DOHH2 (cell line): ENCODE results near the gene PKP3.

Experiments
- H3F3A ChIP-seq: fragments of 200-600 bp; sonication (generic), shearing (Covaris generic); 2 replicates; pipeline ENCODE4 v1.6.0; 2016; ENCODE audit warnings: antibody characterized with exemption, mild to moderate bottlenecking; ENCODE audit not compliant: control insufficient read depth, insufficient read depth
- H3K27ac ChIP-seq: fragments of 200-600 bp; sonication (generic); 2 replicates; pipeline ENCODE4 v1.5.1; 2014; ENCODE audit warnings: low read depth, mild to moderate bottlenecking, low read length, moderate library complexity
- H3K27me3 ChIP-seq: fragments of 200-600 bp; sonication (generic); 2 replicates; pipeline ENCODE4 v1.6.1; 2014; ENCODE audit warnings: mild to moderate bottlenecking, low read length, mixed read lengths; ENCODE audit not compliant: control insufficient read depth
- H3K36me3 ChIP-seq: fragments of 200-600 bp; sonication (generic); 2 replicates; pipeline ENCODE4 v1.6.1; 2014; ENCODE audit warnings: mild to moderate bottlenecking, low read length, moderate library complexity, mixed read lengths; ENCODE audit not compliant: control insufficient read depth
- H3K4me1 ChIP-seq: fragments of 200-600 bp; sonication (generic); 2 replicates; pipeline ENCODE4 v1.6.1; 2014; ENCODE audit warnings: mild to moderate bottlenecking, low read length, mixed read lengths; ENCODE audit not compliant: control insufficient read depth
- H3K4me2 ChIP-seq: fragments of 200-600 bp; sonication (generic); 2 replicates; pipeline ENCODE4 v1.6.0; 2014; ENCODE audit warnings: mild to moderate bottlenecking, low read length, moderate library complexity
- H3K4me3 ChIP-seq: fragments of 200-600 bp; sonication (generic); 2 replicates; pipeline ENCODE4 v1.5.1; 2014; ENCODE audit warnings: mild to moderate bottlenecking, low read length, mixed read lengths
- H3K79me2 ChIP-seq: fragments of 200-600 bp; sonication (generic); 2 replicates; pipeline ENCODE4 v1.6.1; 2014; ENCODE audit warnings: mild to moderate bottlenecking, low read length, mixed read lengths; ENCODE audit not compliant: control insufficient read depth
- H3K9me2 ChIP-seq: fragments of 200-600 bp; sonication (generic); replicated peaks from 2 replicates; pipeline ENCODE4 v1.6.1; 2014; ENCODE audit warnings: mild to moderate bottlenecking, low read length, mixed read lengths; ENCODE audit not compliant: control insufficient read depth
- H3K9me3 ChIP-seq: fragments of 200-600 bp; sonication (generic); 2 replicates; pipeline ENCODE4 v1.6.1; 2014; ENCODE audit warnings: antibody characterized with exemption, low read length, mixed read lengths; ENCODE audit not compliant: control insufficient read depth, insufficient read depth
- H4K20me1 ChIP-seq: fragments of 200-600 bp; sonication (generic); 2 replicates; pipeline ENCODE4 v1.6.0; 2014; ENCODE audit warnings: low read depth, mild to moderate bottlenecking, antibody characterized with exemption, low read length, moderate library complexity; ENCODE audit not compliant: control insufficient read depth, insufficient read depth
- EZH2phosphoT487 ChIP-seq: fragments of 200-600 bp; sonication (generic); IDR thresholded peaks from 2 replicates; pipeline ENCODE4 v1.6.1; 2017; ENCODE audit warnings: borderline replicate concordance, mild to moderate bottlenecking, antibody characterized with exemption, low read length, moderate library complexity, mixed read lengths
- TF ChIP-seq, protein P1 (sequence below): fragments of 200-600 bp; sonication (generic); IDR thresholded peaks from one replicate; pipeline ENCODE4 v1.5.1; 2014; ENCODE audit warnings: antibody characterized with exemption, mild to moderate bottlenecking, low read depth, low read length; ENCODE audit not compliant: poor library complexity, severe bottlenecking

PKP3 gene

DNA sequence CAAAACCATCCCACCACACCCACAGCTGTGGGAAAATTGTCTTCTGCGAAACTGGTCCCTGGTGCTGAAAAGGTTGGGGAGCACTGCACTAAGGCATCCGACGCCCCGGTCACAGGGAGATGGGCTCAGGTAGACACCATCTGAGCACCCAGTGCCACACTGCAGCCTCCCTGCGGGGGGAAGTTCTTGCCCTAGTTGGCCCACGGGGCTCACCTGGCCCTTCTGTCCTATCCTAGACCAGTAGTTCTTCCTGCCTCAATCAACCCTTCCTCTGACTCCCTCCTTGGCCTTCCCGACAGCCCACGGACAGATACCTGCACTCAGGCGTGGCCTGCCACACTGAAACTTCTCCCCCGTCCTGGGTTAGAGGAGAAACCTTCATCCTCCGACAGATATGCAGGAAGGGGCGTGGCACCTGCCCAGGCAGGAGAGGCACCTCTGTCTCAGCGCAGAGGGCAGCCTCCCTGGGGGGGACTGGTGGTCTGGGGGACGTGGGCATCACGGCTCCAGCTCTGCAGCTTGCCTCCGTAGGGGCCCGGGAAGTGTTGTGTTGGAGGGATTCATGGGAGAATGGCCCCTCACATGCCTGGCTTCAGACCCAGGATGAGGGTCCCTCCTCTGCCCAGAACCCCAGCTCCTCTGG is 43.3 kb downstream of the PKP3 start:
- TF ChIP-seq EZH2phosphoT487 = no peak
- TF ChIP-seq, protein P1, sequence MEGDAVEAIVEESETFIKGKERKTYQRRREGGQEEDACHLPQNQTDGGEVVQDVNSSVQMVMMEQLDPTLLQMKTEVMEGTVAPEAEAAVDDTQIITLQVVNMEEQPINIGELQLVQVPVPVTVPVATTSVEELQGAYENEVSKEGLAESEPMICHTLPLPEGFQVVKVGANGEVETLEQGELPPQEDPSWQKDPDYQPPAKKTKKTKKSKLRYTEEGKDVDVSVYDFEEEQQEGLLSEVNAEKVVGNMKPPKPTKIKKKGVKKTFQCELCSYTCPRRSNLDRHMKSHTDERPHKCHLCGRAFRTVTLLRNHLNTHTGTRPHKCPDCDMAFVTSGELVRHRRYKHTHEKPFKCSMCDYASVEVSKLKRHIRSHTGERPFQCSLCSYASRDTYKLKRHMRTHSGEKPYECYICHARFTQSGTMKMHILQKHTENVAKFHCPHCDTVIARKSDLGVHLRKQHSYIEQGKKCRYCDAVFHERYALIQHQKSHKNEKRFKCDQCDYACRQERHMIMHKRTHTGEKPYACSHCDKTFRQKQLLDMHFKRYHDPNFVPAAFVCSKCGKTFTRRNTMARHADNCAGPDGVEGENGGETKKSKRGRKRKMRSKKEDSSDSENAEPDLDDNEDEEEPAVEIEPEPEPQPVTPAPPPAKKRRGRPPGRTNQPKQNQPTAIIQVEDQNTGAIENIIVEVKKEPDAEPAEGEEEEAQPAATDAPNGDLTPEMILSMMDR = no peak
- H3K4me2 ChIP-seq = no peak overlapping the region
- H3K4me1 ChIP-seq = peaks cover 11% of the 10 kb centered on the region
- H3K4me3 ChIP-seq = no peak overlapping the region
- H3K36me3 ChIP-seq = no peaks in the 10 kb centered on the region
- H3F3A ChIP-seq = no peaks in the 10 kb centered on the region
- no peaks in the 10 kb centered on the region for H3K27me3 ChIP-seq
- no peak overlapping the region for H3K27ac ChIP-seq
- no peaks in the 10 kb centered on the region for H4K20me1 ChIP-seq
- no peaks in the 10 kb centered on the region for H3K9me3 ChIP-seq
- no peaks in the 10 kb centered on the region for H3K9me2 ChIP-seq
- no peaks in the 10 kb centered on the region for H3K79me2 ChIP-seq

DNA sequence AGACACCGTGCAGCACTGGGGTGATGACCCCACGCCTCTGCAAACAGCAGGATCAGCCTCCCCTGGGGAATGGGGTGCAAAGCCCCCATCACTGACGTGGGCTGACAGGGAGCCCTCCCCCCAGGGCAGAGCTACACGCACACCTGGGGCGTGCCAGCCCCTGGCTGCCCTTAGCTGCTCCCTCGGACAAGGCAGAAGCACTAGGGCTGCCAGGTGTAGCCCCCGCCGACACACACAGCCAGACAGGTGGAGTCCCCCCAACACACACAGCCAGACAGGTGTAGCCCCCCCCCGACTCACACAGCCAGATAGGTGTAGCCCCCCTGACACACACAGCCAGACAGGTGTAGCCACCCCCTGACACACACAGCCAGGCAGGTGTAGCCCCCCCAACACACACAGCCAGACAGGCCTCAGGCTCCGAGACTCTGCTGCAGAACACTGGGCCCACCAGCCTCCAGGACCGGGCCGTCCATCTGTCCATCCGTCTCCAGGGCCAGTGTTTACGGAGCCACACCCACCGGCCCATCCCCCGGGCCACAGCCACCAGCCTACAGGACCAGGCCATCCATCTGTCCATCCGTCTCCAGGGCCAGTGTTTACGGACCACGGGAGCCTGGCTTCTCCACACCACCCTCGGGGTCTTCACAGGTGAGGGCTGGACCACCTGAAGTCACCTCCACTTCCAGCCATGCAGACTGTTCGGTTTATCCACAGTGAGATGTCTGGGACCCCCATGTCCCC is 44.3 kb downstream of the PKP3 start:
- no peak overlapping the region for H3K4me2 ChIP-seq
- no peak overlapping the region for H3K4me3 ChIP-seq
- no peaks in the 10 kb centered on the region for H3K9me2 ChIP-seq
- no peaks in the 10 kb centered on the region for H4K20me1 ChIP-seq
- H3K27me3 ChIP-seq = no peaks in the 10 kb centered on the region
- H3F3A ChIP-seq = no peaks in the 10 kb centered on the region
- H3K27ac ChIP-seq = no peak overlapping the region
- H3K36me3 ChIP-seq = no peaks in the 10 kb centered on the region
- TF ChIP-seq EZH2phosphoT487 = no peak
- TF ChIP-seq, protein P1 = no peak
- no peaks in the 10 kb centered on the region for H3K79me2 ChIP-seq
- H3K9me3 ChIP-seq = no peaks in the 10 kb centered on the region
- H3K4me1 ChIP-seq = peaks cover 11% of the 10 kb centered on the region

GRCh38 chr11:439315-440064 is 45.5 kb downstream of the PKP3 start:
- Histone ChIP-seq H3K4me1 (peaks cover 11% of the 10 kb centered on the region), H3K27ac (no peak overlapping the region), H3K9me3 (no peaks in the 10 kb centered on the region), H3K79me2 (no peaks in the 10 kb centered on the region), H3K36me3 (no peaks in the 10 kb centered on the region), H3K4me2 (no peak overlapping the region), H3F3A (no peaks in the 10 kb centered on the region), H3K27me3 (no peaks in the 10 kb centered on the region), H4K20me1 (no peaks in the 10 kb centered on the region), H3K9me2 (no peaks in the 10 kb centered on the region), H3K4me3 (no peak overlapping the region)
- TF ChIP-seq, protein P1 = no peak
- TF ChIP-seq EZH2phosphoT487 = no peak
